IPS DF 6.9 (cell line): ENCODE results near the gene AIFM3.

Experiments used
- DNase-seq: peaks from one replicate; pipeline ENCODE4 v3.0.0-alpha.2; 2013; ENCODE audit warnings: low read depth, low spot score
- H3K27ac ChIP-seq: one replicate; pipeline ENCODE4 v1.5.1; 2013; ENCODE audit warnings: low read length, control low read depth
- H3K27me3 ChIP-seq: 2 replicates; pipeline ENCODE4 v1.6.1; 2013; ENCODE audit warnings: mild to moderate bottlenecking, low read length; ENCODE audit not compliant: control insufficient read depth, insufficient read depth
- H3K36me3 ChIP-seq: 2 replicates; pipeline ENCODE4 v1.6.1; 2013; ENCODE audit warnings: low read length; ENCODE audit not compliant: control insufficient read depth, insufficient read depth
- H3K4me1 ChIP-seq: 2 replicates; pipeline ENCODE4 v1.6.1; 2013; ENCODE audit warnings: low read length; ENCODE audit not compliant: control insufficient read depth, insufficient read depth
- H3K4me3 ChIP-seq: 2 replicates; pipeline ENCODE4 v1.5.1; 2013; ENCODE audit warnings: mild to moderate bottlenecking, low read length
- H3K9me3 ChIP-seq: 2 replicates; pipeline ENCODE4 v1.6.1; 2013; ENCODE audit warnings: low read length, inconsistent platforms; ENCODE audit not compliant: control insufficient read depth, insufficient read depth
- WGBS: extraction: QIAGEN DNeasy Blood & Tissue Kit; methylation state at CpG from one replicate; pipeline ENCODE4 v1.1.7; 2013; ENCODE audit warnings: mixed read lengths, missing lambda C conversion rate; ENCODE audit not compliant: insufficient read length, insufficient coverage; 5-methylcytosine and 5-hydroxymethylcytosine counted together

The AIFM3 gene

GRCh38 chr22:20951151-20951931 lies 15.7 kb upstream of the AIFM3 start:
- DNase-seq = no peak
- H3K27me3 ChIP-seq = no peaks in the 10 kb centered on the region
- WGBS = no CpG with 5 or more reads among the region's 10 CpGs
- H3K9me3 ChIP-seq = no peaks in the 10 kb centered on the region
- peaks cover 1% of the 10 kb centered on the region; the same call in 1 of the 2 replicates for H3K4me1 ChIP-seq
- peaks cover 18% of the 10 kb centered on the region; the same call in 1 of the 2 replicates for H3K36me3 ChIP-seq
- no peak overlapping the region for H3K27ac ChIP-seq
- no peak overlapping the region for H3K4me3 ChIP-seq

- no peak overlapping the region for H3K27ac ChIP-seq
- peaks cover 18% of the 10 kb centered on the region; the same call in 1 of the 2 replicates for H3K36me3 ChIP-seq
- no CpG with 5 or more reads among the region's 8 CpGs for WGBS
- no peak for DNase-seq
- H3K27me3 ChIP-seq = no peaks in the 10 kb centered on the region
- H3K4me1 ChIP-seq = peaks cover 3% of the 10 kb centered on the region; the same call in 1 of the 2 replicates
- no peak overlapping the region for H3K4me3 ChIP-seq
- H3K9me3 ChIP-seq = no peaks in the 10 kb centered on the region
Measured at GRCh38 chr22:20951932-20952380, 15.1 kb upstream of the AIFM3 start.

GRCh38 chr22:20952544-20953341 lies 14.3 kb upstream of the AIFM3 start:
- no CpG with 5 or more reads among the region's 13 CpGs for whole genome bisulfite sequencing
- H3K36me3 ChIP-seq = peaks cover 18% of the 10 kb centered on the region; the same call in 1 of the 2 replicates
- no peaks in the 10 kb centered on the region for H3K27me3 ChIP-seq
- no peak overlapping the region for H3K4me3 ChIP-seq
- H3K4me1 ChIP-seq = peaks cover 3% of the 10 kb centered on the region; the same call in 1 of the 2 replicates
- no peak overlapping the region for H3K27ac ChIP-seq
- DNase-seq = no peak
- H3K9me3 ChIP-seq = no peaks in the 10 kb centered on the region

- Histone ChIP-seq H3K4me3 (no peak overlapping the region), H3K27me3 (no peaks in the 10 kb centered on the region), H3K4me1 (peaks cover 3% of the 10 kb centered on the region; the same call in 1 of the 2 replicates), H3K36me3 (peaks cover 18% of the 10 kb centered on the region; the same call in 1 of the 2 replicates), H3K27ac (no peak overlapping the region), H3K9me3 (no peaks in the 10 kb centered on the region)
- DNase-seq = no peak
- WGBS = no CpG with 5 or more reads among the region's 3 CpGs
Measured at GRCh38 chr22:20953342-20953608, 13.8 kb upstream of the AIFM3 start.

GRCh38 chr22:20953668-20954500 lies 13.2 kb upstream of the AIFM3 start:
- H3K27ac ChIP-seq = no peak overlapping the region
- H3K36me3 ChIP-seq = peaks cover 18% of the 10 kb centered on the region; the same call in 1 of the 2 replicates
- no peak overlapping the region for H3K4me3 ChIP-seq
- DNase-seq = no peak
- no peaks in the 10 kb centered on the region for H3K27me3 ChIP-seq
- no CpG with 5 or more reads among the region's 8 CpGs for WGBS
- no peaks in the 10 kb centered on the region for H3K9me3 ChIP-seq
- H3K4me1 ChIP-seq = peaks cover 3% of the 10 kb centered on the region; the same call in 1 of the 2 replicates

- Histone ChIP-seq H3K36me3 (0 out of 2 replicates have a peak, but pooled peaks cover 10% of the 10 kb centered on the region), H3K9me3 (no peaks in the 10 kb centered on the region), H3K4me1 (peaks cover 3% of the 10 kb centered on the region; the same call in 1 of the 2 replicates), H3K27me3 (no peaks in the 10 kb centered on the region), H3K27ac (no peak overlapping the region), H3K4me3 (no peak overlapping the region)
- DNase-seq = no peak
- no CpG with 5 or more reads among the region's 7 CpGs for WGBS
Measured at GRCh38 chr22:20955548-20955947, 11.5 kb upstream of the AIFM3 start.

GRCh38 chr22:20956258-20957101 lies 10.6 kb upstream of the AIFM3 start:
- WGBS = no CpG with 5 or more reads among the region's 27 CpGs
- H3K27ac ChIP-seq = no peak overlapping the region
- peak overlapping the region; percentile 71; the same call in 1 of the 2 replicates for H3K4me3 ChIP-seq
- peak; percentile 54 for DNase-seq
- 0 out of 2 replicates have a peak, but pooled peaks cover 5% of the 10 kb centered on the region for H3K36me3 ChIP-seq
- peaks cover 3% of the 10 kb centered on the region; the same call in 1 of the 2 replicates for H3K4me1 ChIP-seq
- H3K27me3 ChIP-seq = no peaks in the 10 kb centered on the region
- no peaks in the 10 kb centered on the region for H3K9me3 ChIP-seq

- DNase-seq = no peak
- no CpG with 5 or more reads among the region's 59 CpGs for WGBS
- H3K4me3 ChIP-seq = peak overlapping the region; percentile 71
Measured at GRCh38 chr22:20957102-20957682, 9.9 kb upstream of the AIFM3 start.

More at GRCh38 chr22:20957102-20957682, 9.9 kb upstream of the AIFM3 start:
- no peaks in the 10 kb centered on the region for H3K27me3 ChIP-seq
- H3K9me3 ChIP-seq = no peaks in the 10 kb centered on the region
- H3K4me1 ChIP-seq = peaks cover 3% of the 10 kb centered on the region; the same call in 1 of the 2 replicates
- H3K36me3 ChIP-seq = 0 out of 2 replicates have a peak, but pooled peaks cover 2% of the 10 kb centered on the region
- no peak overlapping the region for H3K27ac ChIP-seq
